ENCODE results near the gene SPG7.
"Not testable (repeated sequence)": the region's sequence is repeated elsewhere in the genome, so short reads cannot be mapped to it uniquely, and the experiment has no call there.

SPG7 gene

GRCh38 chr16:89507834-89508590 lies at the start of gene SPG7:
Gene SPG7, plus strand, starts transcription at chr16:89508403. Its CDS starts 15 bp downstream, at chr16:89508418.
- peak; percentile 87 to 91 for DNase-seq

GRCh38 chr16:89458551-89458950 lies 49.7 kb upstream of the SPG7 start:
- no peak for DNase-seq

- DNase-seq: no peak
Observed at GRCh38 chr16:89458967-89459366, 49.2 kb upstream of the SPG7 start.

GRCh38 chr16:89460556-89460955 lies 47.6 kb upstream of the SPG7 start:
- DNase-seq: no peak

- DNase-seq: not testable (repeated sequence)
Observed at GRCh38 chr16:89461890-89462289, 46.3 kb upstream of the SPG7 start.

GRCh38 chr16:89462639-89463038 lies 45.6 kb upstream of the SPG7 start:
- not testable (repeated sequence) for DNase-seq

- DNase-seq: not testable (repeated sequence)
Observed at GRCh38 chr16:89463312-89463711, 44.9 kb upstream of the SPG7 start.

- no peak for DNase-seq
Observed at GRCh38 chr16:89466920-89467319, 41.3 kb upstream of the SPG7 start.

GRCh38 chr16:89467382-89467781 lies 40.8 kb upstream of the SPG7 start:
- DNase-seq: no peak

- no peak for DNase-seq
Observed at GRCh38 chr16:89472711-89473075, 35.5 kb upstream of the SPG7 start.

- no peak for DNase-seq
Observed at GRCh38 chr16:89473136-89473712, 35.0 kb upstream of the SPG7 start.

GRCh38 chr16:89473791-89474414 lies 34.3 kb upstream of the SPG7 start:
- no peak for DNase-seq

GRCh38 chr16:89475144-89475543 lies 33.1 kb upstream of the SPG7 start:
- no peak for DNase-seq

- DNase-seq: no peak
Observed at GRCh38 chr16:89476379-89476778, 31.8 kb upstream of the SPG7 start.

GRCh38 chr16:89476811-89477261 lies 31.4 kb upstream of the SPG7 start:
- DNase-seq: no peak

GRCh38 chr16:89478576-89479221 lies 29.5 kb upstream of the SPG7 start:
- no peak for DNase-seq

GRCh38 chr16:89481356-89481955 lies 26.7 kb upstream of the SPG7 start:
- no peak for DNase-seq

- no peak for DNase-seq
Observed at GRCh38 chr16:89482150-89482816, 25.9 kb upstream of the SPG7 start.

- DNase-seq: no peak
Observed at GRCh38 chr16:89482817-89483205, 25.4 kb upstream of the SPG7 start.

- DNase-seq: no peak
Observed at GRCh38 chr16:89484041-89484501, 24.1 kb upstream of the SPG7 start.

- DNase-seq: no peak
Observed at GRCh38 chr16:89484923-89485679, 23.1 kb upstream of the SPG7 start.
